Adrenal gland (tissue), 12 donors: ENCODE data around the gene EHD4. TPM values are rescaled to one million over a fixed set of nuclear protein-coding genes. Genes with fewer than 3 reads are reported as not detected.
A peak's percentile ranks its signal among the peaks of the same experiment; 100 is the strongest.

Experiments
- DNase-seq, 7 donors: peaks; one replicate each; pipeline ENCODE4 v3.0.0-alpha.2; 2019 to 2020
- H3K27ac ChIP-seq, 5 donors: fragments of 200-600 bp; sonication (generic) in 4 of 5; 1 replicate in 3 of 5; 2 replicates in 2 of 5; pipeline versions ENCODE4 v1.5.1 to v1.8.0; 2016 to 2020; ENCODE audit warnings: mild to moderate bottlenecking in 1 of 5
- H3K27me3 ChIP-seq: fragments of 200-600 bp; 2 replicates; pipeline ENCODE4 v1.8.0; 2021
- H3K36me3 ChIP-seq, 2 donors: fragments of 200-600 bp; replicated peaks in 1 of 2; 1 replicate in 1 of 2; 2 replicates in 1 of 2; pipeline versions ENCODE4 v1.5.1 to v1.8.0; 2018 to 2022
- H3K4me1 ChIP-seq, 2 donors: fragments of 200-600 bp; replicated peaks in 1 of 2; 1 replicate in 1 of 2; 2 replicates in 1 of 2; pipeline versions ENCODE4 v1.5.1 to v1.8.0; 2018 to 2021
- H3K4me3 ChIP-seq, 4 donors: fragments of 200-600 bp; sonication (generic) in 3 of 4; one replicate each; pipeline ENCODE4 v1.5.1; 2016 to 2018
- H3K9me3 ChIP-seq, 3 donors: fragments of 200-600 bp; sonication (generic) in 1 of 3; replicated peaks in 1 of 3; 1 replicate in 2 of 3; 2 replicates in 1 of 3; pipeline versions ENCODE4 v1.5.1 to v1.8.0; 2016 to 2021
- POLR2A ChIP-seq, 2 donors: fragments of 450-650 bp; IDR thresholded peaks; one replicate each; pipeline ENCODE4 v1.6.1; 2017; ENCODE audit warnings: antibody characterized with exemption in 2 of 2, mild to moderate bottlenecking in 2 of 2, moderate library complexity in 1 of 2
- WGBS, 4 donors: extraction: QIAGEN DNeasy Blood & Tissue Kit in 2 of 4; methylation state at CpG; one replicate each; pipeline versions ENCODE4 v1.1.5 to v1.1.7; 2013 to 2017; 5-methylcytosine and 5-hydroxymethylcytosine counted together
- intact Hi-C, 2 donors: fragments of 100-400 bp; cut with DNase I; formaldehyde crosslinking; loops; one replicate each; pipeline versions ENCODE4 v1.14.1 to v1.15.0; 2022 to 2023
- polyA plus RNA-seq, 3 donors: library from polyadenylated mRNA; stranded (reverse); fragments of 200-250 nt in 2 of 3; fragments of 350-450 nt in 1 of 3; fragmentation: Illumina TruSeq in 1 of 3; extraction: RNeasy Lipid Tissue Mini Kit (QIAGEN cat#74804) in 1 of 3; gene quantifications; one replicate each; pipeline ENCODE4 v1.2.3, GENCODE V29; 2013 to 2014
- total RNA-seq, 9 donors: library from RNA; depleted of rRNA in 4 of 9; stranded (reverse); fragments of >200 nt in 4 of 9; fragments of 120-200 nt in 1 of 9; fragmentation: NEBNext Ultra II Directional in 1 of 9; extraction: Animal tissue kit (Norgen Biotek cat#: 25700) in 1 of 9; gene quantifications; one replicate each; pipeline versions ENCODE4 v1.1.0 to v1.2.4, GENCODE V29; 2013 to 2023
- TF ChIP-seq, protein P1 (sequence below), 6 experiments: fragments of 450-650 bp in 4 of 6; fragments of 200-600 bp in 2 of 6; sonication (generic) in 1 of 6; IDR thresholded peaks; 1 replicate in 5 of 6; 2 replicates in 1 of 6; pipeline versions ENCODE4 v1.5.1 to v1.8.0; 2016 to 2021; ENCODE audit warnings: antibody characterized with exemption in 6 of 6, mild to moderate bottlenecking in 2 of 6, moderate library complexity in 1 of 6
- donor health status: healthy with polysubstance abuse.
- donor health status: Bipolar disorder and iron deficiency.
- donor health status: DM: yes; HTN: yes; CAD: no.
- donor health status: DM: no; HTN: no; CAD: no.
- donor health status: DM: no; HTN: no; CAD: no.
- donor health status: DM: yes; HTN: yes; CAD: no.

Gene EHD4
- total and polyA plus RNA-seq, 12 donors: 2.0 to 17.0 (median 11.5) TPM

- WGBS, 4 donors: 84 to 89% (median 87%) methylated on average over 7 to 19 of the region's 19 CpGs
- Histone ChIP-seq H3K4me1 (no peaks in the 10 kb centered on the region), H3K27ac (no peak overlapping the region), H3K4me3 (no peak overlapping the region), H3K36me3 (no peaks in the 10 kb centered on the region), H3K27me3 (no peaks in the 10 kb centered on the region), H3K9me3 (no peaks in the 10 kb centered on the region)
- TF ChIP-seq, protein P1, sequence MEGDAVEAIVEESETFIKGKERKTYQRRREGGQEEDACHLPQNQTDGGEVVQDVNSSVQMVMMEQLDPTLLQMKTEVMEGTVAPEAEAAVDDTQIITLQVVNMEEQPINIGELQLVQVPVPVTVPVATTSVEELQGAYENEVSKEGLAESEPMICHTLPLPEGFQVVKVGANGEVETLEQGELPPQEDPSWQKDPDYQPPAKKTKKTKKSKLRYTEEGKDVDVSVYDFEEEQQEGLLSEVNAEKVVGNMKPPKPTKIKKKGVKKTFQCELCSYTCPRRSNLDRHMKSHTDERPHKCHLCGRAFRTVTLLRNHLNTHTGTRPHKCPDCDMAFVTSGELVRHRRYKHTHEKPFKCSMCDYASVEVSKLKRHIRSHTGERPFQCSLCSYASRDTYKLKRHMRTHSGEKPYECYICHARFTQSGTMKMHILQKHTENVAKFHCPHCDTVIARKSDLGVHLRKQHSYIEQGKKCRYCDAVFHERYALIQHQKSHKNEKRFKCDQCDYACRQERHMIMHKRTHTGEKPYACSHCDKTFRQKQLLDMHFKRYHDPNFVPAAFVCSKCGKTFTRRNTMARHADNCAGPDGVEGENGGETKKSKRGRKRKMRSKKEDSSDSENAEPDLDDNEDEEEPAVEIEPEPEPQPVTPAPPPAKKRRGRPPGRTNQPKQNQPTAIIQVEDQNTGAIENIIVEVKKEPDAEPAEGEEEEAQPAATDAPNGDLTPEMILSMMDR (IDR thresholded peaks at IDR 0.05): no peak
- no peak for TF ChIP-seq POLR2A (IDR thresholded peaks at IDR 0.05)
- intact Hi-C loops: no loop called here
- no peak for DNase-seq
These were observed 109.7 kb downstream of the EHD4 start for GRCh38 chr15:41862515-41863116.

DNA sequence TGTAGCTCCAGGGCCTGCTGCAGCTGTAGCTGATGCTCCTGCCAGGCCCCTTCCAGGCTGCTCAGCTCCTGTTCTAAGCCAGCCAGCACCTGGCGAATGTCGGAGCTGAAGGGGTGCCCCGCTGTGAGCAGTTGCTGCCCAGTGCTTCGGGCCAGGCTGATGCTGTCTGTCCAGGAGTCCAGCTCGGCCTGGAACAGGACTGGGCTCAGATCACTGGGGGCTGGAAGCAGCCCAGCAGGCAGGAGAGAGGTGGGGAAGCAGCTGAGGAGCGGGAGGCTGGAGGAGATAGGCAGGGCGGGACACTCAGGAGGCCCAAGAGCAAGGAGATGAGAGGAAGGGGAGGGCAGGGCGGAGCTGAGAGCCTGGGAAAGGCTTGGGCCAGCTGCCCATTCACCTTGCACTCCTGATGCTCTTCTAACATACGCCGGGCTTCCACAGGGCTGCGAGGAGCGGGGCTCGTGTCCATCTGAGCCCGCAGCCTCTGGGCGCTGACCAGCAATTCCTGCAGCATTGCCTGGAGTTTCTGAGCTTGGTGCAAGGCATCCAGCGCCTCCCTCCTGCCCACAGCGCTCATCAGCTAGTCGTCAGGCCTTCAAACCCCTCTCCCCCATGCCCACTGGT is 110.5 kb downstream of the EHD4 start:
- WGBS, 4 donors: 89 to 92% (median 91%) methylated on average over 12 to 18 of the region's 18 CpGs
- TF ChIP-seq, protein P1 (IDR thresholded peaks at IDR 0.05): no peak
- no peak for TF ChIP-seq POLR2A (IDR thresholded peaks at IDR 0.05)

DNA sequence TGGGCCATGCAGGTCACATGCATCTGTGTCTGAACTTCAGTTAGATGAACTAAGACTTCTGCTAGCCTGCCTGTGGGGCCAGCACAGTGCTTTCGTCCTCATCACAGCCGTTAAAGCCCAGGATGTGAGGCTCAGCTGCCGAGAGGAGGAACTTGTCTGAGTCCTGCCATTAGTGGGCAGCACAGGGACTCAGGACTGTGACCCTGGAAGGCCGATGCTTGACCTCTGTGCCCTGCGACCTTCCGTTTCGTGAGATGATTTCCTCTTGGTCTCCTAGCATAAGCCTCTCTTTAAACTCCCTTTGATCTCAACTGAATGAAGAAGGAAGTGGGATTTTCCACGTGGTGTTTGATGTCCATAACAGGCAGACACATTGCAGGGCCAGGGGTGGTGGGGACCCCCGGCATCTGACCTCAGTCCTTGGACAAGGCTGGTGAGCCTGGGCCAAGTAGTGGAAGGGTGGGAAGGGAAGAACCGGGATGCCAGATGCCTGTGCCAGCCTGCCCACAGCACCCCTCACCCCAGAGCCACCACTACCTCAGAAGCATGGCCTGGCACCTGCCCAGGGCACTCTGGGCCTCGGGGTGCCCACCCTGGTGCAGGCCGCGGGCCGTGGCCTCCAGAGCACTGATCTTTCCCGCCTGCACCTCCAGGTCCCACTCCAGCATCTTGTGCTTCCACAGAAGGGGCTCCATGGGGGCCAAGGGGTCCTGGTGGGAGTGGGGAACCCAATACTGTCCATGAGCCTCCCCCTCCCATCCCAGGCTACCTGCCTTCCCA is 112.1 kb downstream of the EHD4 start:
- Histone ChIP-seq H3K36me3 (no peaks in the 10 kb centered on the region), H3K9me3 (no peaks in the 10 kb centered on the region), H3K4me3 (no peak overlapping the region), H3K27ac (no peak overlapping the region), H3K27me3 (no peaks in the 10 kb centered on the region), H3K4me1 (no peaks in the 10 kb centered on the region)
- intact Hi-C loops: no loop called here
- peak in 2 of 7 donors; percentile 23 to 59 for DNase-seq
- no peak for TF ChIP-seq POLR2A (IDR thresholded peaks at IDR 0.05)
- TF ChIP-seq, protein P1 (IDR thresholded peaks at IDR 0.05): peak in 1 of 6 experiments; percentile 10
- WGBS, 4 donors: 33 to 68% (median 64%) methylated on average over 6 to 15 of the region's 15 CpGs

More for the DNA sequence above, 110.5 kb downstream of the EHD4 start:
- Histone ChIP-seq H3K27me3 (no peaks in the 10 kb centered on the region), H3K4me3 (no peak overlapping the region), H3K9me3 (no peaks in the 10 kb centered on the region), H3K27ac (no peak overlapping the region), H3K36me3 (no peaks in the 10 kb centered on the region), H3K4me1 (no peaks in the 10 kb centered on the region)
- intact Hi-C loops: no loop called here
- no peak for DNase-seq

- WGBS, 4 donors: 90 to 94% (median 91%) methylated on average over 3 to 15 of the region's 15 CpGs
- TF ChIP-seq, protein P1 (IDR thresholded peaks at IDR 0.05): no peak
- no peak for TF ChIP-seq POLR2A (IDR thresholded peaks at IDR 0.05)
- H3K27ac ChIP-seq: no peak overlapping the region
- no peaks in the 10 kb centered on the region for H3K27me3 ChIP-seq
- no peaks in the 10 kb centered on the region for H3K36me3 ChIP-seq
- no peak for DNase-seq
- intact Hi-C loops: no loop called here
- no peak overlapping the region for H3K4me3 ChIP-seq
- H3K9me3 ChIP-seq: no peaks in the 10 kb centered on the region
- no peaks in the 10 kb centered on the region for H3K4me1 ChIP-seq
These were observed 113.6 kb downstream of the EHD4 start for GRCh38 chr15:41858756-41859155.
